HTERT RPE-1 (cell line): Measurements from ENCODE around the gene NMS.
"Not testable (repeated sequence)": the region's sequence is repeated elsewhere in the genome, so short reads cannot be mapped to it uniquely, and the experiment has no call there.

ENCODE experiments used
- in situ Hi-C: fragments of 300-500 bp; cut with MboI; formaldehyde crosslinking; loops from 4 replicates; pipeline ENCODE4 v1.14.3; 2020; ENCODE audit warnings: low sequenced_read_pairs

The NMS gene

GRCh38 chr2:100470182-100470581 lies at the start of gene NMS:
TSS of gene NMS (plus strand) at chr2:100470482. CDS start at chr2:100470489, 7 bp downstream.
- in situ Hi-C loops = no loop called here

GRCh38 chr2:100422320-100423055 lies 47.8 kb upstream of the NMS start:
- in situ Hi-C loops = no loop called here

GRCh38 chr2:100423631-100424030 lies 46.7 kb upstream of the NMS start:
- in situ Hi-C loops = no loop called here

GRCh38 chr2:100424277-100424875 lies 45.9 kb upstream of the NMS start:
- in situ Hi-C loops = no loop called here

GRCh38 chr2:100425107-100425506 lies 45.2 kb upstream of the NMS start:
- in situ Hi-C loops = no loop called here

- in situ Hi-C loops = no loop called here
These were observed 44.5 kb upstream of the NMS start for GRCh38 chr2:100425573-100426383.

- in situ Hi-C loops = no loop called here
These were observed 43.9 kb upstream of the NMS start for GRCh38 chr2:100426384-100426720.

GRCh38 chr2:100427111-100427510 lies 43.2 kb upstream of the NMS start:
- in situ Hi-C loops = no loop called here

GRCh38 chr2:100427627-100428258 lies 42.5 kb upstream of the NMS start:
- in situ Hi-C loops = no loop called here

GRCh38 chr2:100429726-100430125 lies 40.6 kb upstream of the NMS start:
- in situ Hi-C loops = no loop called here

GRCh38 chr2:100437751-100438150 lies 32.5 kb upstream of the NMS start:
- in situ Hi-C loops = no loop called here

- in situ Hi-C loops = no loop called here
These were observed 23.6 kb upstream of the NMS start for GRCh38 chr2:100446696-100447095.

GRCh38 chr2:100451092-100451491 lies 19.2 kb upstream of the NMS start:
- in situ Hi-C loops = no loop called here

GRCh38 chr2:100451734-100452133 lies 18.5 kb upstream of the NMS start:
- in situ Hi-C loops = no loop called here

- in situ Hi-C loops = no loop called here
These were observed 16.4 kb upstream of the NMS start for GRCh38 chr2:100453853-100454252.

- in situ Hi-C loops = not testable (repeated sequence)
These were observed 13.9 kb upstream of the NMS start for GRCh38 chr2:100456357-100456756.

GRCh38 chr2:100460904-100461530 lies 9.3 kb upstream of the NMS start:
- in situ Hi-C loops = no loop called here

GRCh38 chr2:100470898-100471514 lies 724 bp downstream of the NMS start:
- in situ Hi-C loops = no loop called here

- in situ Hi-C loops = no loop called here
These were observed 6.3 kb downstream of the NMS start for GRCh38 chr2:100476606-100477005.

- in situ Hi-C loops = no loop called here
These were observed 12.5 kb downstream of the NMS start for GRCh38 chr2:100482741-100483140.

GRCh38 chr2:100483895-100484294 lies 13.6 kb downstream of the NMS start:
- in situ Hi-C loops = no loop called here
